NCI-H2227 (cell line): Measurements from ENCODE around the gene PABPN1L.

Experiments used
- DNase-seq: peaks from one replicate; lab custom pipeline; 2025; ENCODE audit not compliant: unreplicated experiment; lab: John Stamatoyannopoulos, UW

Gene PABPN1L

DNA sequence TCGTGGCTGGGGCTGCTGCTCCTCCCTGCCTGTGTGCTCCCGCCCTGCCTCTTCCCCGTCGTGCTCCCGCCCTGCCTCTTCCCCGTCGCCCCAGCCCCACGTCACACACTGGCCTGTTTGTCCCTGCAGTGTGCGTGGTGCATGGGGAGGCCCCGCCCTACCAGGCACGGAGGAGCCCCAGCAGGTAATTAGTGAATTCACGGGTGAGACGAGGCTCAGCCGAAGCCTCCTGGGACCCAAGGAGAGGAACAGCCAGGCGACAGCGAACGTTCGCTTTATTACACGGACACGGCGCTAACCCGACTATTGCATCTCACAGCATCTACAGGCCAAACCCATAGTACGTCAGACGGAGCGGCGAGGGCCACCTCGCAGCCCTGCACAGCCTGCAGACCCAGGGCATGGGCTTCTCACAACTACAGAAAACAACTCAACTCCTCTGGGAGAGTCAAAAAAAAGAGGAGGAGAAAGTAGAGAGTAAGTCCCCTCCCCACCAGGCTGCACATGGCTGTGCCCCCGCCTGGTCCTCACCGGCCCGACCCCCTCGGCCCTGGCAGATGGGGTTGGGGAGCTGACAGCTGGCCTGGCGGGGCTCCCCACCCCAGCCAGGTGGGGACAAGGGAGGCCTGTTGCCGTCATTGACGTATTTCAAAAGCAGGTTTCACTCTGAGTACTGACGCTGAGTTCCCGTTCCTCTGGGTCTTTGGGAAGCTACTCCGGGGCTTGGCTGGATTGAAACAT lies 4.3 kb upstream of the PABPN1L start:
- DNase-seq, result peak; percentile 32

DNA sequence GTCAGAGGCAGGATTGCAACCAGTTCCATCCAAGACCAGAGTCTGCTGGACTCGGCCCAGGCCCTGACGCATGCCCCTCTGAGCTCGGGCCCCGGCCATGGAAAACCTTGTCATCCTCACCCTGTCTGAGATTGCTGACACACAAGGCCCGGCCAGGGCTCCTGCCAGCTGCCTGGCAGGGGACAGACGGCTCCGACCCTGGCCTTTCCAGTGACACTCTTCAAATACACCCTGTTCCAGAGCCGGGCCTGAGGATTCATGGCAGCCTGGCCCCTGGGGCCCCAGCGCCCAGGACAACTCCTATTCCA lies 3.2 kb upstream of the PABPN1L start:
- no peak for DNase-seq

DNA sequence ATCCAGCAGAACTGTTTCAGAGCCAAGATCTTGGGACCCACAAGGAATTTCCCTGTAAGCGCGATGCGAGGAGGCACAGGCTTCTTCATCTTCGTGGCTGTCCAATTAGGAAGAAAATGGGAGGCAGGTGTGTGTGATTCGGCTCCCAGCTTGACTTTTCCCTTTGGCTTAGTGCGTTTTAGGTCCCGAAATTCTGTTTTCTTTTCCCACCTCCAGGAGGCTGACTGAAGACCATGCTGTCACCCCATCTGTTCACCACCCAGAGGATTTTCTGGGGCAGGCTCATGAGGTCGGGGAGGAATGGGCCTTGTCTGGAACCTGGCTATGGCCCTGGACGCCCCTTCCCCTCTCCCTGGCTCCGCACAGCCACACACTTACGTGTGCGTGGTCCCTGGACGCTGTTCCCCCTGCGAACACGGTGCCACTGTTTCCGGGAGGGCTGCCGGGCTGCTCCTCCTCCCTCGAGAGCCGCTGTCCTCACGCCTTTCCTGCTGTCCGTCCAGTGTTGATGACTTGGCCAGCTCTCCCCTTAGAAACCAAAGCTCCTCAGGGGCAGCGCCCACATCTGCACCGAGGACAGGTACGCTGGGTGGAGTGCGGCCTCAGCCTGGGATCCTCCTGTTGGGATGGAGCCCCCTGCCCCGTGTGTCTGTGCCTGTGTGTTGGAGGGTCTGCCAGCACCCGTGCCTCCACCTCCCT lies 2.7 kb upstream of the PABPN1L start:
- DNase-seq, result no peak

DNA sequence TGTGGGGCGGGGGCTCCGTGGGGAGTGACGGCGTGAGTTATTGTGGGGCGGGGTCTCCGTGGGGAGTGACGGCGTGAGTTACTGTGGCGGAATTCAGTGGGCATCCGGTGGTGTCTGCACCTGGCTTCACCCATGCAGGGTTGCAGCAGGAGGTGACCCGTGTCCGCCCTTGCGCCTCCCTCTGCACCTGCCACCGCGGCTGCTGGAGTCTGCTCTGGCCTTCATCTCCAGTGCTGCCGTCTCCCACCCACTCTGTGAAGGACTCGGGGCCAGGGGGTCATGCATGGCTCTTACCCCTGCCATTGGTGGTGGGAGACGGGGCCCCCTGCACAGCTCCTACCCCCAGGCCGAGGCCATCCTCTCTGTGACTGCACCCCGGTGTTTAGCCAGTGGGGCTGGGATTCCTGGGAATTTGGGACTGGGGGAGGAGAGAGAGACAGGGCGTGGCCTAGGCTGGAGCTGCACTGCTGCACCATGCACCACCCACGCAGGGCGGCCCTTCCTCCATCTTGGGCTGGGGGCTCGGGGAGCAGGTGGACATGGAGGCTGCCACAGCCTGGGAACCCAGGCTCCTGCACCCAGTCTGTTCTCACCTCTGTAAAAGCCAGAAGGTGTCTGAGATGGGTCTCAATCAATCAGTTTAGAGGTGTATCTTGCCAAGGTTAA lies 1.3 kb upstream of the PABPN1L start:
- DNase-seq, result no peak

DNA sequence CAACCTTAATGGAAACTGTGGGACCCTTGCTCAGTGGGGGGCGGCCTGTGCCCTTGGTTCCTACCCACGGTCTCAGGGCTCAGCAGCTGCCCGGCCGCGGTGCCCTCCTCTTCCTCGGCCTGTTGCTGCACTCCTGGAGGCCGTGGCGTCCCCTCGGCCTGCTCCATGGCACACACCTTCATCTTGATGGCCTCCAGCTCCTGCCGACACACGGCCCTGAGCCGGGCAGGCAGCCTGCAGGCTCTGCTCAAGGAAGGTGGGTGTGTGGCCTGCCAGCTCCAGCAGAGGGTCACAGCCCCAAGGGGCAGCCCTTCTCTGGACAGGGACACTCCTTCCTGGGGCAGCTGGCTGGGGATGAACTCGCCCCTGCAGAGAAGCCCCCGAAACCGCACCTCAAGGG lies 718 bp downstream of the PABPN1L start:
- no peak for DNase-seq

DNA sequence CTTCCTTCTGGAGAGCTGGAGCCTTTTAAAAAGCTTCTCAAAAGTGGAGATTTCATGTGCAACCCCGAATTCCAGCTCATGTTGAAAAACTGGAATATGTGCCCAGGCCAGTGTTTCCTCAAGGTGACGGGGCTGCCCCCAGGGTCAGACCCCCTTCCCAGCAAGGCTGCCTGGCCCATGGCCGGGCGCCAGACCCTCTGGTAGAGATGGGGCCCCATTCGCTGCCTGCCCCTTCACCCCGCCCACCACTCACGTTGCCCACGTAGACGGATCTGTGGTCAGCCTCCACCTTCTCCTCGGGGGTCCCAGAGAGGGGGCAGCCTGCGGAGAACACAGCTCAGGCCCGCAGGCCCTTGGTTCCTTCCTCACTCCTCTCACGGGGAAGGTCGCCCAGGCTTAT lies 1.1 kb downstream of the PABPN1L start:
- no peak for DNase-seq

DNA sequence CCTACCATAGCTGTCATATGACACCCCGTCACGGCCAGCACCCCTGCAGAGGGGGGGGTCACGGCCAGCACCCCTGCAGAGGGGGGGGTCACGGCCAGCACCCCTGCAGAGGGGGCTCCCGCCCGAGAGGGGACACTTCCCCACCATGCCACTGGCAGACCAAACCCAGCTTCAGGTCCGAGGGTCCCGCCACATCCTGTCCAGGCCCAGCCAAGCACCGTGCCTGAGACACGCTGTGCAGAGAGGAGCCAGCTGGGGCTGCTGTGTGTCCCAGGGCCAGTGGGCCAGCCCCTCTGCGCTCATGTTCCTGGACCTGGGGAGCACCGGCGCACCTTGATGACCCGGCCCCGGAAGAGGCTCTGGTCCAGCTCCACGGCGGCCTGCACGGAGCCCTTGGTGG lies 1.9 kb downstream of the PABPN1L start:
- DNase-seq, result no peak

DNA sequence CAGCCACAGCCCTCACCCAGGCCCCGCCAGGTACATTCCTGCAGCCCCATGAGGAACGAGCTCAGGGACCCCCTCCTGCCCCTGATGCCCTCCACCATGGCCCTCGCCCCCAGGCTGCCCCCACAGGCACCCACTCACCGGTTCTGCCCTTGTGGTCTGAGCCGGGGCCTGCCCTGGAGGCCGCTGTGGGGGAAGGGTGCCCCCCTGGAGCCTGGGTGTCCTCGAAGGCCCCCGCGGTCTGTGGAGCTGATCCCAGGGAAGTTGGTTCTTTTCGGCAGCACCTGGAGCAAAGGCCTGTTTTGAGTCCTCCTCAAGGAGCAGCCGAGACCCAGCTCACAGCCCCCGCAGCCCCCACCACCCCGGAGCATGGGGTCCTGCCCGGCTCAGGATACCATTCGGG lies 2.4 kb downstream of the PABPN1L start:
- DNase-seq, result no peak

DNA sequence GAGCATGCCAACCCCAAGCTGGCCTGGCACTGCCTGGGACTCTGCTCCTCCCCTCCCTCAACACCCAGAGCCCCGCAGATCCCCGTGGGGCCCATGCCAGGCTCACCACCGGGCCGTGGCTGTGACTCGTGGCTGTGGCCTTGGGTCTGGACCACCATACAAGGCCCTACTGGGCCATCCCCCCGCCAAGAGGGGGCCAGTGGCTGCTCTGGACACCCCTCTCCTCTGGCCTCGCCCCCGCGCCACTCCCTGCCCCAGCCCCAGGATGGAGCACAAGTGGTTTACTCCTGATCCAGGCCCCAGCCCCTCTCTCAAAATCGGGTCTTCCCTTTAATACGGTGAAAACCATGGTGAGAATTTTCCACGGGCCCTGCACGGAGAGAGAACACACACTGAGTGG lies 3.0 kb downstream of the PABPN1L start:
- DNase-seq, result no peak

DNA sequence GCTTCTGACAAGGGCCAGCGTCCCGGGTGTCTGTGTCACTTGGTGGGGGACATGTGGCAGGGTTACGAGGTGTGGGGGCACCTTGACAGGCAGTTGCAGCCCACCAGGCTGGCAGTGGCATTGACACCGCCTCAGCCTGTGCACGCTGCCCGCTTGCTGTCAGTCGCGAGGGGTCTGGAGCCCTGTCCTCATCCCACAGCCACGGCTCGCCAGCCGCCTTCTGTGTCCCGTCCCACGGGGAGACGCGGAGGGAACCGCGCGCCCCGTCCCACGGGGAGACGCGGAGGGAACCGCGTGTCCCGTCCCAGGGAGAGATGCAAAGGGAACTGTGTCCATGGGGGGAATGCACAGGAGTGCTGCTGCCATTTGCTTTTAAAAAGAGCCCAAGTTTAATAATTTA lies 3.5 kb downstream of the PABPN1L start:
- no peak for DNase-seq

DNA sequence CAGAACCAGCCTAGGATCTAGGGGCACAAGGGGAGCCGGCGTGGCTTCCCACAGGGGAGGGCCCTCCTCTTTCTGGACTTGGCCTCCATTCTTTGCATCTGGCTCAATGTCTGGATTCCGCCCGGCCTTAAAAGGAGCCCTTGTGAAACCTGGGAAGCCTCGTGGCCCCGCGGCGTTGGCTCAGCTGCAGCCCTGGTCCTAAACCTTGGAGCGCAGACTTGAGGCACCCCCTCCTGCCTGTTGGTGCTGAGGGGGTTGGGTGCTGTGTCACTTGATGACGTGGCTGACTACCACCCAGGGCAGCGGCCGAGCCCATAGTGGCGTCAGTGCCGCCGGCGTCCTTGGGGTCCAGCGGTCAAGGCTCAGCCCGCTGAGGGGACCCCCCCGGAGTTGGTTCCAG lies 5.1 kb downstream of the PABPN1L start:
- DNase-seq, result no peak

DNA sequence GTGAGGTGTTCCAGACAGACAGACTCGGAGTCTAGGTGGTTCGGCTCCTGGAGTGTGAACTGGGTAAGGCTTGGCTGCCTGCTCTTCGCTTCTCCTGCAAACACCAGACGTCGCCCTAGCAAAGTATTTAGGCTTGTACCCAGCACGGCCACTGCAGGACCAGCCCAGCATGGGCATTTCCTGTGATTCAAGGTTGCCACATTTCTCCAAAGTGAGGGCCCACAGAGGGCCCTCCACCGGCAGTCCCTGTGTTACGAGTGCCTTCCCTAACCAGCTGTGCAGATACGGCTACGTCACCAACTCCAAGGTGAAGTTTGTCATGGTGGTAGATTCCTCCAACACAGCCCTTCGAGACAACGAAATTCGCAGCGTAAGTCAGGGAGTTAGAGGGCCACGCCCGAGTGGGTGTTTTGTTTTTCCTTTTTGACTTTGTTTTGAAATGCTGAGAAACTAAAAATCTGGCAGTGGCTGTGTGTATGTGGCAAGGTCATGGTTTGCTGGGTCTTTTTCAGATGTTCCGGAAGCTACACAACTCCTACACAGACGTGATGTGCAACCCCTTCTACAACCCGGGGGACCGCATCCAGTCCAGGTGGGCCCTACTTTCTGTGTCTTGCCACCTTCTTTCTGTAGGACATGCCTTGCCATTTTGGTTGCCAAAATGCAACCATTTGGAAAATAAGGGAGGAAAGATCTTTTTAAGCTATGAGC lies 6.9 kb downstream of the PABPN1L start:
- no peak for DNase-seq

DNA sequence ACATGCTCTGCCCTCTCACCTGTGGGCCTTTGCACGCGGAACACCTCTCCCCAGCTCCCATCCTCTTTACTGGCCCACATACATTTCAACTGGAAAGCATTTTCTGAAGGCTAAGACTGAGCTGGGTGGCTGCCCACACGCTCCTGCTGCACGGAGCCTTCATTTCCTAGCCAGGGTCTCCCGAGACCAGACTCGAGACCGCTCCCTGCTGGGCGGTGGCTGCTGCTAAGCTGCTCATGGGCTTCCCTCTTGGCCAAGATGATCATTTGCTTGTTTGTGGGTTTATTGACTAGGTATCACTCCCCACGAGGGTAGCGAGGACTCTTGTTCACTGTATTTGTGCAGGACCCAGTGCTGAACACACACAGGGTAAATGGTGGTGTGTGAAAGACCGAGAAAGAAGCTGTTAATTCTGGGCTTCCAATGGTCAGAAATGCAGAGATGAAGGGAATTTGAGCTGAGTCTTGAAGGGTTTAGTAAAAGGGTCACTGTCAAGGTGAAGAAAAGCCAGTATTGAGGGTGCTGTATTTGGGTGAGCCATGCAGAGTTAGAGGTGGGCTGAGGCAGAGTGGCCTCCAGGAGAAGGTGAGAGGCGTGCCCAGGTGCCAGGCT lies 8.6 kb downstream of the PABPN1L start:
- DNase-seq, result peak; percentile 65

DNA sequence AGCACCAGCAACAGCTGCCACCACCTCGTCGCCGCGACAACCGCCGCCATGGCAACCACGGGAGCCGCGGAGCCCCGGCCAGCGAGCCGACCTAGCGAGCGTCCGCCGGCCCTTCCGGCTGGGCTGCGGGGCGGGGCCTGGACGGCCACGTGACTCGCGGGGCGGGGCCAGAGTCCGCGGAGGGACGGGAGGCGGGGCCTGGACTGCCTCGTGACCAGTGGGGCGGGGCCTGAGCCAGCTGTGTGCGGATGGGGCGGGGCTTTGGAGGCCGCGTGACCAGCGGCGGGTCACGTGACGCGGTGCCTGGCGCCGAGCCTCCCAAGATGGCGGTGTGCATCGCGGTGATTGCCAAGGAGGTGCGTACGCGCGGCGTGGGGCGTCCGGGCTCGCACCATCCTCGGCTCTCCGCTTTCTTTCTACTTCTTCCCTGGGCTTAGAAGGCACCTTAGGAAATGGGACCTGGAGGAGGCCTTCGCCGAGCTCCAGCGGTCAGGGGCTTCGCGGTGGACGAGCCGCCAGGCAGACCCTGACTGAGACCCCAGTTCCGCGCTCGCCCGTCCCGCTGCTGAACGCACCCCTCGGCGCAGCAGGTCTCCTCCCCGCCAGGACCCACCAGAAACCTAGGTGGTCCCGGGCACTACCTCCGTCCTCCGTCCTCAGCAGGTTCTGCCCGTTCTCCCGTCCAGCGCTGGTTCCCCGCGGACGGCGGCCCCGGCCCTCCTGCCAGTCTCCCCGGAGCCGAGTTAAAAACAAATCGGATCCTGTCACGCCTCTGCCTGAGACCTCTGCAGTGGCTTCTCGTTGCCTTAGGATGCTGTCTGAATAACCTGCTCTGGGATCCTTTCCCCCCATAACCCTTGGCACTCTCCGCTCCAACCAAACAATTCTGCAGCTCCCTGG lies 9.4 kb downstream of the PABPN1L start, which contains the start of the genes GALNS and TRAPPC2L:
GALNS (minus strand) TSS at position 120 of the 900 bp plus-strand sequence; CDS start at position 50, 70 bp downstream.
TRAPPC2L (plus strand) TSS at position 300 of the 900 bp plus-strand sequence; CDS start at position 324, 24 bp downstream.
- DNase-seq, result peak; percentile 96

DNA sequence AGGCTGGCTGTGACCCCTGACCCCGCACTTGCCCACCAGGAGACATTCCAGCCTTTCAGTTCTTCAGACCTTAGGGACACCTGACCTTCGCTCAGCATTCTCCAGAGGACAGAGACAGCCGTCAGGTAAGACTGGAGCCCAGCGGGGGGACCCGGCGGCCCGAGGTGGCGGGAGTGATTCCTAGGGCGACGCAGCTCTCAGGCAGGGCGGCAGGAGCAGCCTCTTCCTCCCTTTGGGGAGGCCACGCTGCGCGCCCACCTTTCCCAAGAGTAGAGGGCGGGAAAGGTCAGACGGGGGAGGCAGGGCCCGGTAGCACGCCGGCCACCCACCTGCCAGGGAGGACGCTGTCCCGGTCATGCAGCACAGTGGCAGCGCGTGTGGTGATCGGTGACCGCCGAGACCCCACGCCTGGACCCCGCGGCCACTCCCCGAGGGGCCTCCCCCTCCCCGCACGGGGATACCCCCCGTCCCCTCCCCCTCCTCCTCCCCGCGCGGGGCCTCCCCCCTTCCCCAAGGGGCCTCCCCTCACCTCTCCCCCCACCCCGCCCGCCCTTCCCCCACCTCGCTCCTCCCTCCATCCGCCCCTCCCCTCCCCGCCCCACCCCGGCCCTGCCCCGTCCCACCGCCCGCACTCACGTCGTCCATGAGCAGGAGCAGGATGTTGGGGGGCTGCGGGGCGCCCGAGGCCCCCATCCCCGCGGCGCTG lies 10.2 kb downstream of the PABPN1L start:
- peak; percentile 37 for DNase-seq

DNA sequence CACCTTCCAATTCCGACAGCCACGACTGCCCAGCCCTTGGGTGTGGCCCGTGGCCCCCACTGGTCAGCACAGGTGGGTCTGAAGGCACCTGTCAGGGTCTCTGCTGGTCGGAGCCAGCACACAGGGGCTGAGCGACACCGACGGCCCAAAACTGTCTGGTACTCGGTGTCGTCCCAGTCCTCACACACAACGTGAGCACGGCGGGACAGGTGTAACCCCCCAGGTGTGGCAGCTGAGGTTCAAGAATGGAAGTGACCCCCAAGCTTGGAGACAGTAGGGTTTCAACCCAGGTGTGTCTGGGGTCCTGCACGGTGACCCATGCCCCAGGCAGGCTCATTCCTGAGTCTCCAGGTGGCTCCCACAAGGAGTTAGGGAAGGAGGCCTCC lies 10.7 kb downstream of the PABPN1L start:
- DNase-seq, result no peak

DNA sequence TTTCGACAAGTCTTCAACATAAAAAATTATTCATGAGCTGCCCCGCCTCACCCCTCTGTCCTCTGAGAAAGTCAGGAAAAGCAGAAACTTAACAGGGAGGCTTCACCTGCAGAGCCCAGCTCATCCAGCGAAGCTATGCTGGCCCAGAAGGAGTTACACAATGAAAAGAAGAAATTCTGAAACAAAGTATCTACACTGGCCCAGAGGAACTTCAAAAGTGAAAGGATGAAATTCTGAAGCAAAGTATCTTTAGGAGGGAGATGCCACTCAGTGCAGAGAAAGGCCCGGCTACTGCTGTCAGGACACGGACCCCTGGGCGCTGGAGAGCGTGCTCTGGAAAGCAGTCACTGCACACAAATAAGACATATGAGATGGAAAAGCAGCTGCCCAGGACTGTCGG lies 11.3 kb downstream of the PABPN1L start:
- DNase-seq, result no peak

DNA sequence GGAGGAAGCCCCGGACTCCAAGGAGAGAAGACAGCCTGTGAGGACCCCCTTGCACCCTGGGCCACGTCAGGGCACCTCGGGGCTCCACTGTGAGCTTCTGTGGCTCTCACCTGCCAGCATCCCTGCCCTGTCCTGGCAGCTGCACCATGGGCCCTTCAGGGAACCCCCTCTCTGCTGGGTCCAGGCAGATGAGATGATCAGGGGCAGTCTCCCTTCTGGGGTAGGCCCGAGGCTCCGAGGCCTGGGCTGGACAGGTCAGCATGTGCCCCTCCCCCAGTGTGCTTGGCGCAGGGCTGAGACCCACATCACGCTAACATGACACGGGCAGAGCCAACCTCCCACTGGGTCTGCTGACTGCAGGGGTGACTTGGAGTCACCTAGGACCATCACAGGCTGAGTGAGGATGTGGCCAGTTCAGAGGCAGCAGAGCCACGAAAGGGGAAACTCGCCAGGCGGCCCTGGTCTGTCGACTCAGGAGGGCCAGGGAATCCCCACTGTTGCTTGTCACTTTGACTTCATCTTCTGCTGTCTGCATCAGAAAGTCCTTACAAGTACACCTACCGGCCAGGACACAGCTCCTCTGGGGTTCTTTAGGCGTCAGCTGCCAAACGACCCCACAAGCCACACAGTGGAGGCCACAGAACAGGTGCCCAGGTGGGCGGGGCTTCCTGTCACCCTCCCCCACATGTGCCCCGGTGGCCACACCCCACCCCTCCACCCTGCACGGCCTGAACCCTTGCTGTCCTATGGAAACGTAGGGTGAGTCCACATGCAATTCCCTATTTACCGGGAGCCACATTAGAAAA lies 12.0 kb downstream of the PABPN1L start:
- DNase-seq, result no peak
